IPS-NIHi7 (cell line): ENCODE measurements around the gene LRMDA.
"Not testable (repeated sequence)": the region's sequence is repeated elsewhere in the genome, so short reads cannot be mapped to it uniquely, and the experiment has no call there.

Experiments used
- DNase-seq: peaks from one replicate; pipeline ENCODE4 v3.0.0; 2012; ENCODE audit warnings: mixed read lengths; ENCODE audit errors: extremely low spot score

The LRMDA gene

DNA sequence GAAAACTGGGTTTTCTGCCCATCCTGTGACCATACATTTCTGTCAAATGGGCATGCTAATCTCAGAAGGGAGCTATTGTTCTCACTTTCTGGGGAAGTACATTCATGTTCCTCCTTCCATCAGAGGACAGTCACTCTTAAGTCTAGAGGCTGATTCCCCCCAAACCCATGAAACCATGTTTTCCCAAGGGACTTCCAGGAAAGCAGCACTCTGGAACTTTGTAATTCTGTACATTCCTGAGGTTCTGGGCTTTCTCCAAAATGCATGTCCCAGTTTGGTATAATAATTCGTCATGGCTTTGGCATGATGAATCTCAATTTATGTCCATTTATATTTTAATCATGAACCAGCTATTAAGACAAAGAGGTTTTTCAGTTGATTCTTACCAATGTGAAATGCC lies 688.1 kb downstream of the LRMDA start:
- no peak for DNase-seq

DNA sequence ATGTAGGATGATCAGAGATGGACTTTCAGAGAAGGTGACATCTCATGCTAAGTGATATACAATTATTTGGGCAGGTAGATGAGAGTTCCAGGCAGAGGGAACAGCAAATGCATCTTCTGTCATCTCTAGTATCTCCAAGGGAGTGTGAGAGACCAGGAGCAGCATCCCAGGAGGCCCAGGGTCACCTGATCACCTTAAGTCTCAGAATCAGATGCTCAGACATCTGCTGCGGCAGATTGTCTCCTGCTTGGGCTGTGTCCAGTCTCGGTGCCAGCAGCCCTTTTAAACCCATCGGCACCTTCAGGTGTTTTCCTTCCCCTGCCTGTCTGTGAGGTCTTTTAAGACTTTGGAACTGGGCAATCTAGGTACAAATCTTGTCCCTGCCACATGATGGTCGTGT lies 690.6 kb downstream of the LRMDA start:
- no peak for DNase-seq

DNA sequence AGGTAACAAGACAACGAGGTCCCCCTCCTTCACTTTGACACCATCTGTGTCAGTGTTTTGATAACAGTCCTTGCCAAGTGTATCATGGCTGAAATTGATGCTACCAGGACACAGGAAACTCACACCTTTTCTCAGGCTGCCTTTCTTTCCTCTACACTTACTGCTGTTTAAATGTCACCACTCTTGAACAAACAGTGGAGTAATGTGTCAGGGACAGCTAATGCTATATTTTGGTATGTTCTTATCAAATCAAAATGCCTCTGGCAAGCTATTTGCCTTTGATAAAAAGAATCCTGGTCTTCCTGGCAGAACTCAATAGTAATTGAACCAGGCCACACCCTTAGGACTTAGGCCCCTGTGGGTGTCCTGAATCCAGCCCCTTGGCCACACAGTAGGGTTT lies 692.9 kb downstream of the LRMDA start:
- no peak for DNase-seq

DNA sequence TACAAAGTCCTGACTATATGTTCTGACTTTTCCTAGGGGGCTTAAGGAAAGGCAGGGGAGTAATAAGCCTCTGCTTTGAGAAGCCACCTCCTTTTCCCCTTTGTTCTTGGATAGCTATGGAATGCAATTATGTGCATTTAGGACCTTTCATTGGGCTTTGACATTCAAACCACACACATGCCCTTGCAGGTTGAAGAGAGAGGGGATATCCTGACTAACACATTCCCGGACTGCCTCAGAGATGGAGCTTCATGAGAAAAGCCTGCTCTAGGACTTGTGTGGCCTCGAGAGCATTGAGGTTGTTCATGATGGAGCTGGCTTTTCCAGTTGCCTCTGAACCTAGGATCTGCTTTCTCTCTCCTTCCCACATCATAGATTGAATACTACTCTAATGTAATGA lies 694.5 kb downstream of the LRMDA start:
- no peak for DNase-seq

DNA sequence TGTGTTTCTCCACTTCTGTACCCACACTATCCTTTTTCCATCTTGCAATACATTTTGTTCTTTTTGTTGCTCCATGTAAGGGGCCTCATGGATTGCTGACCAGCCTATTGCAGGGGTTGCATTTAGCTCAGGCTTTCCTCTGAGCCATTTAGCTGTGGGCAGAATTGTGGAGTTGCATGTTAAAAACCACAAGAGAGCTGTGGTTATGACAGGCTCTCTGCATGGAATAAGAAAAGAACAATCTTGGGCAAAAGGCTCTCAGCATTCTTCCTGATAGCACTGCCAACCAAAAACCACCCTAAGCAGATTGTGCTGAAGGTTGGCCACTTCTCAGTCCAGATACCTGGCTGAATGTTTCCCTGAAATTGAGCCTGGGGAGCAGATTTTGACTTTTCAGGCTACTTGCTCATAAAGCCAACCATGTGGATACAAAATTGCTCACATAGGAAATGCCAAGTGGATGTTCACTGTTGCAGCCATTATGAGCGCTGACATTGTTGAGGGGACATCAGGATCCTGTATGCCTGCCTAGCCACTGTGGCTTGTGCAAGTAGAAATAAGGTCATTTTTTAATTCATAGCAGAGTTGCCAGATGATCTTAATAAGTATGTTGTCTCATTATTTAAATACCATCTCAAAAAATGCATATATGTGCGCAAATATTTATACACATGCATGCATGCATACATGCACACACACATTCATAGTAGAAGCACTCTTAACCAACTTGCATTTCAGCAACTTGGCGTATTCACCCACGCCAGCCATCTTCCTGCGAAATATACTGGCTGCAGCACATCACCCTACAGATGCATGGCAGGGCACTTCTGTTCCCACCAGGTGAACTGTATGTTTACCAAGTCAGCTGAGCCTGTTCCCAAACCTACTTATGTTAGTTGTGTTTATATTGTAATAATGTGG lies 695.4 kb downstream of the LRMDA start:
- DNase-seq: no peak

DNA sequence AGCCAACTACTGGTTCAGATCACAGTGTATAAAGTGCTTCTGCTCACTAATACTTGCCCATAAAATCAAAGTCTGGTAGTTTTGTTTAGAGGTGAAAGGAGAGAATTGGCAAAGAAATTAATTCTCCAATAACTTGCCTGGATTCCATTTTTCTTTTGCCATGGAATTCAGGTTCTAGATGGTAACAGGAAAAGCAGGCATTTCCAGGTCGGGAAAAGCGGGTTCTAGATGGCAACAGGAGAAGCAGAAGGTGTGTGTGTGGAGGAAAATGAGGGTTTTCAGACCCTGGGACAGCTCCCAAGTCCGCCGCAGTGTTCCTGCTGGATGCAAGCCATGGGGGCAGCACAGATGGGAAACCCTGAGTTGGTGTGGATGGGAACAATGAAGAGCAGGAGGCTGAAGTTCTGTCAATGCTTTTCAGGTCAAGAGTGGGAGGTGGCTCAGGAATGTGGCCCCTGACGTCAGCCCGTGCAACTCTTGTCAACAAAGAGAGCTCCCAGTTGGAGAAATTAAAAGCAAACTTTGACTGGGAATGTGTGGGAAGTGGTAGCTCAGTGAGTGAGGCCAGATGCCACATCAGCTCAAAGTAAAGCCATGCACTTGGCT lies 696.7 kb downstream of the LRMDA start:
- no peak for DNase-seq

DNA sequence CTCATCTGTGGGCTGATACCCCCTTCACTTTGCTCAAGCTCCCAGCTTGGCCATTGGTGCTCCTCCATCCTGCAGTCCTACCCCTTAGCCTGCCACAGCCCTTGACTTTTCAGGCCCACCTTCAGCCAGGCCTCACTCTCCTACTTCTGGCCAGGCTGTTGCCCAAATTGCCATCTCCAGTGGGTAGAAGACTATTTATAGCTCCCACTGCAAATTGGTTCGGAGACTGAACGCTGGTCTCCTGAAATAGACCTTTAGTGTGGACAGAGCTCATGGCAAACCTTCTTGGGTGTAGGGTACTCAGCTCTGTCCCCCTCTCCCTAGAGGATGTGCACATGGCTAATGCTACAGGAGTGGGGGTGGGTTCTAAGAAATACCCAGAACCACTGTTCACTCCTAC lies 697.8 kb downstream of the LRMDA start:
- no peak for DNase-seq

DNA sequence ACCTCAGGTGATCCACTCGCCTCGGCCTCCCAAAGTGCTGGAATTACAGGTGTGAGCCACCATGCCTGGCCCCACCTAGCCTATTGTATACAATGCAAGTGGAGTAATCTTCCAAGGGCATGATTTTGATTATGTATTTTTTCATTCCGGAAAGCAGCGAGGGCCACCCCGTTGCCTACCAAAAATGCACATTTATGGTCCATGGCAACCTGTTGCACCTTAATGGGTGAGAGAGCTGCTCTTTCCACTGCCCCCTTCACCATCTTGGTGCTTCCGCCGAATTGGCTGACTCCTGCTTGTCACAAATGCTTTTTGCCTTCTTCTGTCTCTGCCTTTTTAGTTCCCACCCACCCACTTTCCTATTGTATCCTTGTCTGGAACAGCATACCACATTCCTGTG lies 699.5 kb downstream of the LRMDA start:
- no peak for DNase-seq

DNA sequence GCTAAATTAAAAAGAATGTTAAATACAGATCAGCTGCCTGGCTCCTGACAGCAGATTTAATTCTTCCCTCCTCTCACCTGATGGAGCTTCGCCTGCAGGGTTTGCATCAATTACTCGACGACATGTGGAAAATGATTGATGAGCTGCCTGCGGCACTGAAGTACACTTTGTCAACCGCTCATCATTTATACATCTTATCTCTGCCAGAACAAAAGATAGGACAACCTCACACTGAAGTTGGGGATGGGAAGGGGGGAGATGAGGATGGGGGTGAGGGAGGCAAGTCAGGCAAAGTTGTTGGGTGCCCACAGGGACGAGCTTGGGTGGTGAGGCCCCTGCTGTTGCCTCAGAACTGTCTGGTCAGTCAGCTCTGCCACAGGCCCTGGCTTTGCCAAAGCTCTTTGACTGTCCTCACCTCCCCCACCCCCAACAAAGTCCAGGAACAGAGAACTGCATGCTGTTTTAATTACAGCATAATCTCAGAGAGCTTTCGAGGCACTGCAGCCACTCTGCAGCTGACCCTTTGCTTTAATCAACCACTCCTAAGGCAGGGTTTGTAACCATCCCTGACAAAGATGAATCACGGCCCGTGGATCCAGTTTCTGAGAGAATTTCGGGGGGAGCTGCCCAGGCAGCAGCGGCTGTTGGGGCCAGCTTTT lies 702.3 kb downstream of the LRMDA start:
- no peak for DNase-seq

DNA sequence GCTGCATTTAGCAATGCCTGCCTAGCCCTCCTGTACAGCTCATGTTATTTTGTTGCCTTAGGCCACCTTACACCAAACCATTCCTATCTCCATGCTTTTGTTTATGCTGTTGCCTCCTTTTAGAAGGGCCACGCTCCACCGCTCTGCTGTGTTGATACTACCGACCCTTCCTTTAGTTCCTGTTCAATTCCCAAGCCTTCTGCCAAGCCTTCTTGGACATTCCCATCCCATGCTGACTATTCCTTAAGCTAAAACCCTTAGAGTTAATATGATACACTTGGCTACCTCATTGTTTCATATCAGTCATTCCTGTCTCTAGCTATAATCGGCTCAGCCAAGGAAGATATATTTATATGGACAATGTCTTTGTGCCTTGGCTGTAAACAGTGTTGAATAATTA lies 705.5 kb downstream of the LRMDA start:
- DNase-seq: no peak

DNA sequence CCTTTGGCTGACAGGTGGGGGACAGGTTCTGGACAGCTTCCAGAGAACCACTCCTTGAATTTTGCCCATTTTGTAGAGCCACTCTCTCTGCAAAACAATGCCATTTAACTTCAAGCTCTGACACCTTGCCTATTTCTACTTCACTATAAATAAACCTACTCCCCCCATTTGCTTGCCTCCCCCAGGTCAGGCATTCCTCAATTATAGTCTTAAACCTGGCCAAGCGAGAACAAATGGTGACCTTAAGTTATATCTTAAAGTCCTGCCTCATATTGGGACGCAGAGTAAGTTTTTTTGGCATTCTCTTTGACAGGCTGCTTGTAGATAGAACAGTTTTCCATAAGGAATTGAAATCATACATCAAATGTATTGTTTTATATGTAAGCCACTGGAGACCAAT lies 706.9 kb downstream of the LRMDA start:
- no peak for DNase-seq

DNA sequence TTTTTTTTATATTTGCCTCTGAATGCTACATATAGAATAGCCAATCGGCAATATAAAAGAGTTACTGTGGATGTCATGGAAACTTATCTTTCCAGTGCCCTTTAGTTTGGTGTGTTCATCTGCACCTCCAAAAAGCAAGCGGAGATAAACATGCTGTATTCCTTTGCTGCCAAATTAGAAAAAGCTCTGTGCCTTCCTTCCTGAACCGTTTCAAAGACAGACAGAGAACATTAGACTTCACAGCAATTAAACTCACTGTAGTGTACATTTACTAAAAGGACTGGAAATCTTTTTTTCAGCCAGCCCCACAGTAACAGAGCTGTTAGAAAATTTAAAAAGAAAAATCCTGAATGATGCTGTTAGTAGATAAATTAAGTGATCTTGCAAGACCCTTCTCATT lies 707.5 kb downstream of the LRMDA start:
- DNase-seq: no peak

DNA sequence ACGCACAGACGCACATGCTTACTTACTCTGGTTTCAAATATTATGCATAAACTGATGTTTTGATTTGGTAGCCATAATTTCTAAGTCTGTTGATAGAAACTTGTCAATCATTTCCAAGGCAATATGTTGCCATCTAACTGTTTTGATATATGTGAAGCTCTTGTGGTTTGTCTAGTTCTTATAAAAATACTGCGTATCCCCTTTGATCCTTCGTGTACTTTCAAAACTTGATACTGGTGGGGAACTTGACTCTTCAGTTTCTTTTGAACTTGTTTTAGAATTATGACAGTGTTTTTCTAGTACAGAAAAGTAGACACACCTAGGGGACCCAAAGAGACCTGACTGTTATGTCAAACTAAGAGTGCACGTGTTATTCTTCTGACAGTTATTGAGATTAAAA lies 708.0 kb downstream of the LRMDA start:
- no peak for DNase-seq

DNA sequence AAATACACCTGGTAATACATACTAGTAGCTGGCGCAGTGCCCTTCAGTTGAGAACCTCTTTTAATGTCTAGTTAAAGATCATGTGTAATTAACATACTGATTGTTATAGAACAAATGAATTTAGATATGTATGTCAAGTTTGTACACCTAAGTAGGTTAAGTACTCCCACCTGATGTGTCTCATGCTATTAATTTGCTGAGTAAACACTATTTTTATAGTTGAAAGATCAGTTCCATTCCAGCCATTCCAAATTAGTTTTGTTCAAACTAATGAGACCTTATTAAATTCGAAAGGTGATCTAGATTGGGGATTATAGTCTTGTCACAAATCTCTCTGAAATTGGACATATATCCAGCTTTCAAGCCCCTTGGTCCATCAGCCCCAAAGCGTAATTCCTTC lies 710.0 kb downstream of the LRMDA start:
- DNase-seq: no peak

DNA sequence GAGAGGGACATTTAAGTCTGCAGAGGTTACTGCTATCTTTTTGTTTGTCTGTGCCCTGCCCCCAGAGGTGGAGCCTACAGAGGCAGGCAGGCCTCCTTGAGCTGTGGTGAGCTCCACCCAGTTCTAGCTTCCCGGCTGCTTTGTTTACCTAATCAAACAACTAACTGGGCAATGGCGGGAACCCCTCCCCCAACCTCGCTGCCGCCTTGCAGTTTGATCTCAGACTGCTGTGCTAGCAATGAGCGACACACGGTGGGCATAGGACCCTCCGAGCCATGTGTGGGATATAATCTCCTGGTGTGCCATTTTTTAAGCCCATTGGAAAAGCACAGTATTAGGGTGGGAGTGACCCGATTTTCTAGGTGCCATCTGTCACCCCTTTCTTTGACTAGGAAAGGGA lies 716.8 kb downstream of the LRMDA start:
- not testable (repeated sequence) for DNase-seq

DNA sequence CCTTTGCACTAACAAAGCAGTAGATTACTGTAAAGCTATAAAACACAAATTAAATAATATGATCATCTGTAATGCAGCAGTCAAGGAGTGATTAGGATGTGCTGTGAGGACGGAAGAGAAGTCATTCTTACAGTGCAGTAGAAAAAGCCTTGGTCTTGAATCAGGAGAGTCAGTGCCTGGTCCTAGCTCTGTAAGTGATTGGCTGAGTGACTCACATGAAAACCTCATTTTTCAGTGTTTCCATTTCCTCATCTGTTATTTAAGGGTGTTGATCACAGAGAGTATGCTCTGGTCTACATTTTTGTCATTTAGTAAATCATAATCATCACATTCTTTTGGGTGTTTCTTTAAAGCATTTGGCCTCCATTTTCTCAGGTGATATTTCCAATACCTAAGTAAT lies 717.8 kb downstream of the LRMDA start:
- DNase-seq: no peak

DNA sequence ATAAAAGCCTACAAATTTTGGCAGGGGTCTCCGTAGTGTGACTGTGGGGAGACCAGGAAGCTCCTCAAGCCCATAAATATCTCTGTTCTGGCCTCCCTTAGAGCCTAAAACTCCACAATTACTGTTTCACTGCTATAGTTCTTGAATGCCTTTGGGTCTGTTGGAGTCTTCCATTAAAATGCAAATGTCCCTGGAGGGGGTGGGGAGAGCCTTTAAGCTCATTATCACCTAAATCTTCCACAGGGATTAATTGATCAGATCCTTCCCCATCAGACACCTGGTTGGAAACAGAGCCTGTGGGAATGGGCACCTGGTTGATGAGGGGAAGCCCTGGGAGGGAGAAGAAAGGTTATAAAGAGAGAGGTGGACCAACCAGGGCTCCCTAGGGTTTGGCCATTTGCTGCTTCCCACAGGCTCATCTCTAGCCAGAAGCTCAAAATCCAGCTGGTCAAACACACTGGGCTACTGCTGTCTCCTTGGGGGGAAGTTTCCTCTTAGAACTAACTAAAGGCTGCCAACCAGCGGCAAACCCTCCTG lies 718.2 kb downstream of the LRMDA start:
- DNase-seq: no peak

DNA sequence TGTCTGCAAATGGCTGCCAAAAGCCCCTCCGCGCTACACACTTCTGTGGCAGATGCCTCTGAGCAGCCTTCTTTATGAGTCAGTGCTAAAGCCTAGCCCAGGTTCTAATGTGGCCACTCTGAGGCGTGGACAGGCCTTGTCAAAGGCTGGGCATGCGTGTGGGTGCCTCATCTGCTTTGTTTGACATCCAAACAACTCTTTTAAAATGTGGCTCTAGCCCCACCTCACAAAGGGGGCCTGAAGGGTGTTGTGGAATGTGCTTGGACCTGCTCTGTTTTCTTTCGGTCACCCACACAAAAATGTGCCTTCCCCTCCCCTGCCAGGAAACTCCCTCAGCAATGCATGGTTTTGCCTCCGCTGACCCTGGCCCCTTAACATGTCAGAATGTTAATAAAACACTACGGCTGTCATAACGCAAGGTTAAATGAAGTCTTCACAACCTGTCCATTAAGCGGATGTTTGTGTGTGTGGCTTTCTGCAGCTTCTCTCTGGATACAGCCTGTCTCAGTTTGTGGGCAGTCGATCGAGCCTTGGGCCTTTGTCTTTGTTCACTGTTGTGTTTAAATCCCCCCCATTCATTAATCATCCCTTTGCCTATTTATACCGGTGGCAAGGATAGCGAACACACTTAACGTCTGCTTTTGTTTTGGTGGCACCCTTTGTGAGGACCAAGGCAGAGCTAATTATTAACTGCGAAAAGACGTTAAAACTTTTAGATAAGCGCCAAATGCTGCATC lies 718.9 kb downstream of the LRMDA start:
- DNase-seq: peak; percentile 79

DNA sequence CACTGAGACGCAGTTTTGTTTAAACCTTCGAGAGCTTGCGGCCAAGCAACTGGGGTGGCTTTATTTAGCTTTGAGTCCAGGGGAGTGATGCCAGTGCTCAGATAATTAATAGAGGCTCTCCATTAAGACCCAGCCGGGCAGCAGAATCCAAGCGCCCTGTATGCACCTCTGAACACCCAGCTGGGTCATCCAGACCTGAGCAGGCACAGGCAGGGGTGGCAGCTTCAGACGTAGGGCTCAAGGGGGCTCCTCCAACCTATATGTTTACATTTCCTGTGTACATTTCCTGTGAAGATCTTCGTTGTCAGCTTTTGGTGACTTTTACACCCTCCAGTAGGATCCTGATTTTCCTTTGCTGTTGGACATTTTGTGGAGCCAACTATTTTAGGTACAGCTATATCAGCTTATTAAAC lies 719.5 kb downstream of the LRMDA start:
- DNase-seq: no peak

DNA sequence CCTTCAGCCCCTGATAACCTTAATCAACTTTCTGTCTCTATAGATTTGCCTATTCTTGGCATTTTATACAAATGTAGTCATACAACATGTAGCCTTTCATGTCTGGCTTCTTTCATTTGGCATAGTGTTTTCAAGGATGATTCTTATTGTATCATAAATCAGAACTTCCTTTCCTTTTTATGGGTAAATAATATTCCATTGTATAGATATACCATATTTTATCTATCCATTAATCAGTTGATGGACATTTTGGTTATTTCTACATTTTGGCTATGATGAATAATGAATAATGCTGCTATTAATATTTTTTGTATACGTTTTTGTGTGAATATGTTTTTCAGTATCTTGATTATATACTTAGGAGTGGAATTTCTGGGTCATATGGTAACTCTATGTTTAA lies 720.8 kb downstream of the LRMDA start:
- no peak for DNase-seq

DNA sequence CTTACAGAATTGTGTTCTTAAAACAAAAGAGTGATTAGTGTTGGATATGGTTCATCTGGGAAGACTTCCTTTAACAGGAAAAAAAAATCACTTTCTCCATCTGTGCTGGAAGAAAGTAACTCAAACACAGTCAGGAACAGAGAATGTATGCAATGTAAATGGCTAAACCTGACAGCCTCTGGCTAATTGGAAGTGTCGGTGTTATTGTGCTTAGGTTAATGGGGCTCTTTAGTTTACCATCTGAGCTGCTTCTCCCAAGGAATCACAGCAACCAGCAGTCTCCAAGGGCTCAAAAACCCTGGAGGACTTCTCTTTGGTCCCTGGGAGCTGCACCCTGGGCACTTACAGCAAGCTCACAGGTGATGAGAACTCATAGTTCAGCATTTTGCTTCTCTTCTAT lies 724.5 kb downstream of the LRMDA start:
- no peak for DNase-seq
